DMS153 (cell line): ENCODE measurements around the gene C7orf57.

Experiments
- DNase-seq: peaks from one replicate; lab custom pipeline; 2025; lab: John Stamatoyannopoulos, UW

The C7orf57 gene

DNA sequence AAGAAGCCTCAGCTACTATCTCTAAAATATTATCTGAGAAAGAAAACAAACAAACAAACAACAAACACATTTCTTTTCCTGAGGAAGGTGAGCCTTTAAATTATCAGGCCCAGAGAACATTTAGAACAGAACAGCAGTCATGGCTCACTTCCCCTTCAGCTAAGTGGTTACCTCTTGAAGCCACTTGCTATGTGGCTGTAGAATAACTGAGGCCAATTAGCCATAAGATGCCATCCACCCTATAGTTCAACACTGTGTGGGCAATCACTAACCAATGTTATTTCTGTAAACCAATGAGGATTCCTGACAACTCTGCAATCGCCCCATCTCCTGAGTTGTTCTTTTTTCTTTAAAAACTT is 50.1 kb downstream of the C7orf57 start:
- DNase-seq = no peak

DNA sequence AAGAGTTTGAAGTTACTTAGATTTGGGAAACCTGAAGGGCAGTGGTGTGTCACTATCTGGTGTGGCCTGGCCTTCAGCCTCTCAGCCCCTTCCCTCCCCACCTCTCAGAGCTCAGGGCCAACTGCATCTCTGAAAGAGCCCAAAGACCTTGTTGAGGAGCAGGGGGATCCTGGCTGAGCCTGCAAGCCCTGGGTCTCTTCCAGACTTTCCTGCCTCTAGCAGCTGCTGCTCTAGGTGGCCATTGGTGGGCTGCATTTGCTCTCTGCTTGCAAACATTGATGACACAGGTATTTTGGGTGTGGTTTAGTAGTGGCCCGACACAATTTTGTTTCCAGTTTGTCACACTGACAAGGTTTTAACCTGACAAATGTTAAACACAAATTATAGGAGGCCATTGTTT is 50.6 kb downstream of the C7orf57 start:
- DNase-seq = no peak

DNA sequence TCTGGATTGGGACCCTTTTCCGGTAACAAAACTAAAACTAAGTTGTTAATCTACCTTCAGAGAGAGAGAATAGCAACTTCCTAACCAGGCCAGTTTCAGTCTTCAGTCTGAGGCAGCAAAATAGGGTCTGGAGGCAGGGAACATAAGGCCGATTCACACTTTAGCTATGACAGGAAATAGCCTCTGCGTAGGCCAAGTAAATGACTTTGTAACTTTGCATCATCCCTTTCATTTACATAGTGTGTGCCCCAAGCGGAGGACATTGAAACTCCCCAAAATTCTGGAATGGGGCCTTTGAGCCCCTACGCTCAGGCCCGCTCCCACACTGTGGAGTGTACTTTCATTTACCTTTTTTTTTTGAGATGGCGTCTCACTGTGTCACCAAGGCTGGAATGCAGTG is 52.0 kb downstream of the C7orf57 start:
- no peak for DNase-seq

DNA sequence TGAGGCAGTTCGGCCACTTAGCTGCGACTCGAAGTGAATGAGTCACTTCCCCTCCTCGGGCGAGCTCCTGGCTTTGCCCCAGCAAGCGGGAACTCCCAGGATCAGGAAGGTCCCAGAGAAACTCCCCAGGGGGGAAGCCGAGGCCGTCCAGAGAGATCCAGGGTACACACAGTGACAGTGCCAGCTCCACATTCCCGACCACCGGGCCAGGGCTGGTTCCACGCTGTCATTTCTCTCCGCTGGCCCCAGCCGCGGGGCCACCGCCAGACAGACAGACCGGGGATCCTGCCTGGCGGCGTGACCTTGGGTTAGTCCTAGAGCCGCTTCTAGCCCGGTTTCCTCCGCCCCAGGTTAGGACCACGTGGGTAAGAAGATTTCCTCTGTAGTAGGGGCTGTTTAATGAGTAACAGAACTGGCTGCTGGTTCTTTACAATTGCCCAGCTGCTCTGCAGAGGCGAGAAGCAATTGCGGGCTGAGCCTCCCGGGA is 53.3 kb downstream of the C7orf57 start:
- DNase-seq = peak; percentile 45

DNA sequence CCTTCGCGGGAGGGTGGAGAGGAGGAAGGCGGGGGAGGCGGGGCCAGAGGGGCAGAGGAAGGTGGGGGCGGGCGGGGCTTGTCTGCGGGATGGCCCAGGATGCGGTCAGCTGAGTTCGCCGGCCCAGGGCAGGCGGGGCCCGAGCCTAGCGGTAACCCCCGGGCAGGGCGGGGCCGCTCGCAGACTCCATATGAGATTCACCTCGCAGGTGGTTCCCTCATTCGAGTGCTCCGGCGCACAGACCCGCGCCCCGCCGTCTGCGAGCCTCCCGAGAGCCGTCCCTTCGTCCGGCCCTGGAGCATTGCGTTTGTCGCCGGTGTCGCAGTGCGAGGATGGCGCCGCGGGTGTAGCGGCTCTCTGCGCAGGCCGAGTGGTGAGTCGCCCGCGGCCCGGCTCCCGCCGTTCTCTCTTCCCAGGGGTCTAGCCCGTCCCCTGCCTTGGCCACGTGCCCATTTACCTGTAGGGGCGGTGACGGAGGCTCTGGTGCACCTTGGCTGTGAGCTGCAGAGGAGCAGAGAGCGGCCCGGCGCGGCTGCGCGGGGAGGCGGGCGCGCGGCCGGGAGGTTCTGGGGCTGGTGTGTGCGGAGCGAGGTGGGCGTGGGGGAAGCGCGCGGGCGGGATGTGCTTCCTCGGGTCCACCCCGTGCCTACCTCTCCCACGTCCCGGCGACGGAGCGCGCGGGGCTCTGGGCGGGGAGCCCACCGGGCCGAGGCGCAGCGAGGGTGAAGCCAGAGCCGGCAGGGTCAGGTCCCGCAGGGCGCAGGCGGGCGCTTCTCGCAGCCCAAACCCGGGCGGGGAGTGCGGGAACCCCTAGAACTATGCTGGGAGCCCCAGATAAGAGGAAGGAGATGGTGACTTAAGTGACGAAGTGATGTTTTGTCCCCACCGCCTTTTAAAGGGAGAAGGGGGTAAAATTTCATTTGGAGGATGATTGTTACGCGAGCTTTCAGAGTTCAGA is 54.0 kb downstream of the C7orf57 start, which contains the start of gene UPP1:
TSS of gene UPP1 (plus strand) at position 220 of the 958 bp plus-strand sequence. CDS start 5,519 bp downstream, outside the sequence.
- peak; percentile 52 for DNase-seq

DNA sequence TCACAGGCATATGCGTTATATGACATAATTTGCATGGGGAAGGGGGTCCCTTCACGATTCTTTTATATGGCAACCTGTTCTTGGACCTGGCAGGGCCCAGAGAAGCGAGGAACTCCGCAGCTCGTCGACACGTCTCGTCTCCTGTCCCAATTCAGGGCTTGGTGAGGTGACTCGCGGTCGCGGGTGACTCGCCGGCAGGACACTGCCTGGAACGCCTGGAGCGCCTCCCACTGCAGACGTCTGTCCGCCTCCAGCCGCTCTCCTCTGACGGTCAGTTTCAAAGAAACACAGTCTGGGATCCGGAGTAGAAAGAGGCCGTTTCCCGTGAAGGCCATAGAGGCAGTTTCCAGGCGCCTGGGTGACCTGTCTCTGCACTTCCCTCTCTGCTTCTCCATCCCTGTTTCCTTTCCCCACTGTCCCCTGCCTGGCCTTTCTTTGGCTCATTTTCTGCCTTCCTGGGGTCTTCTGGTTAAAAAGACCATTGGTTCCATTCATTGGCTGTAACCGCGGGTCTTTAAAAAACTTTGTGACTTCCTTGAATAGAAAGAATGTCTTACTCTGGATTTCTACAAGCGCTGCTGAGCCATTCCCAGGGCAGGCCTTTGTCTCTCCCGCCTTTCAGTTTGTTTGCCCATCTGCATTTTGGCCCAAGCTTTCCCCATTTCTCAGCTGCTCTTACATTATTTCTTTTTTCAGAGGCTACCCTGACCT is 54.9 kb downstream of the C7orf57 start:
- no peak for DNase-seq

DNA sequence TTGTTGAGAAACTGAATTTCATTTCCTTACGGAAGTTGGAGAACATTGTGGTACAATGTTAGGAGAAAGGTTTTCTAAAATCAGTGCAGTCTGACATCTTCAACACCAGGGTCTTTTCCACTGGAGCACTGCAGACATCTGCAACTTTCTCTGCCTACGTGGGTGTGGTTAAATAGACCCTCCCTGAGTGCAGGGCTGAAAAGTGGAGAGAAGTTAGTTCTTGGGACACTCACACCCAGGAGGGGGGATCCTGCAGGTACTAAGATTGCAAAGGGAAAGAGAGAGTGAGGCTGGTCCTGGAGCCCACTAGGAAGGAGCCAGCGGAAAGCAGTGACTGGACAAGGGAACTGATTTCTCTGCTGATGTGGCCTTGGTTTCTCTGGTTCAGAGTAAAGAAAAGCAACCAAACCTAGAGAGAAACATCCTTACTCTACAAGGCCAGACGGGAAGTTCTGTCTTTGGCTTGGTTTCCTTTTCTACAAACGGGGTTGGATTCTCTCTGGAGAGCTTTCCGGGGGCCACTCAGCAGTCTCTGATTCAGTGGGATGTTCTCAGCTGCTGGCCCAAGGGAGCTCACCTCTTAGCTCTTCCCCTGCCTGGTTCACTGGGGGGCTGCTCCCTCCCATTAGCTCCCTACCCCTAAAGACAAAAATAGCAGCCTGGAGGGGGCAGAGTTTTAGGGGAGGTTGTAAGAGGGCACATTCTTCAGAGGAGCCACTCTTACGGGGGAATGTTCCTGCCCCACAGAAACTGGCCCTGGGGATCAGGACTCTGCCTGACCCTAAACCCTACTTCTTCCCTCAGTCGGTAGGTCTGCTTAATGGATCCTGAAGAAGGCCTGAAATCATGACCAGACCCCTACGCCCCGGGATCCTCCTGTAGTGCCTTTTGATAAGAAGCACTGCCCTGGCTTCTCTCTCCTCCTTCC is 56.4 kb downstream of the C7orf57 start:
- DNase-seq = no peak

DNA sequence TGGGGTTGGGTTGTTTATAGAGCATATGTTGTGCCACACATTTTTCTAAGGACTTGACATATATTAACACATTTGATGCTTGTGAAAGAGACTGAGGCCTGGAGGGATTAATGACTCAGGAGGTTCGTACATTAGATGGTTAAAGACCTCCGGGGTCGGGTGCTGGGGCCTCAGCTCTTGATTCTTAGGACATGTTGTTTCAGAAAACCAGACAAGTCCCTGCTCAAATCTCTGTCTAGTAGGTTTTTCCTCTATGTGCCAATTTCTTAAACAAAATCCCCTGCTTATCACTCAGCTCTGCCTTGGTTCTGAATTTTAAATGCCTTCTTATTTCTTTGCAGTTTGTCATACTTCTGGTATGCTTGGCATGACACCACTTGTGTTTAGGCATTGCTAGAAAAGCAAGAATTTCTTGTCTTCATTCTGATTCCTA is 59.5 kb downstream of the C7orf57 start:
- DNase-seq = no peak

DNA sequence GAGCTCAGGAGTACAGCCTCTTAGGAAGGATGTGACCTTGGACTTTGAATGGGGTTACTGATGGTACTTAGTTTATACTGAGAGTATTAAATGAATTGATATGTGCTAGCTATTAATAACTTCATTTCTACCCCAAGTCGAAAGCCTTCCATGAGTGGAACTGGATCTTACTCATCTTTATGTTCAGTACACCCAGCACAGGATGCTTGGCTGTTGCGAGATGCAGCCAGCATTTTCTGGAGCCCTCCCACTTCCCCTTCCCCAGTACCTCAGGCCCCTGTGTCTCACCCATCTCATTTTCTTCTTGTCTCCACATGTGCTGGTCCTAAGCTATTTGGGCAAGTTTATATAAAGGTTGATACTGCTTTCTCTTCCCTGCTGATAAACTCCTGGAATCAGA is 60.9 kb downstream of the C7orf57 start:
- no peak for DNase-seq

DNA sequence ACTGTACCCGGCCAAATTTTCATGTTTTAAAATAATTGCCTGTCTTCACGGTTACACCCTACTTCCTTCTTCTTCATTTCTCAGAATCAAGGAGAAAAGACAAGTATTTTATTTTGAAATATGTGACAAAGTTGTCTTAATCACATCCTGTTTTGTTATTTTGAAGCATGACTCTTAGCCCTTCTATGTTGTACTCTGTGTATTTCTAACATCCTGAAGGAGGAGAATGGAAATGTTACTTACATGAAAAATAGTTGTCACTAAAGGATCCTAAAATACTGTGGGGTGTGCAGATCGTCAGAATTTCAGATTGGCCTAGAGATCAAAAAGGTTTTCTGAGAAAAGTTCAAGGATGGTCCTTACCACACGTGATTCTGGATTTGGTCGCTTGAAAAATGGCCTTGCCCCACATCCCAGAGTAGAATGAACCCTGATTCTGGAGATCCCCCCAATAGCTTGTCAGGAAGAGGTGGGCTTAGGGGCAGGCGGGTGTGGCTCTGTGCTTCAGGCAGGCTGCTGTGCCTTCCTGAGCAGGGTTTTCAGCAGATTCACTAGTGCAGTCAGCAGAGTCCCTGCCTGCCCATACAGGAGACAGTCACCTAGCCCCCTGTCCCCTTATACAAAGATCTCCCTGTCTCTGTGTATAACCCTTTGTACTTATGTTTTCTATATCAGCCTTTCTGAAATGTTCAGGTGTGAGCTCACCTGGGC is 62.3 kb downstream of the C7orf57 start:
- no peak for DNase-seq

DNA sequence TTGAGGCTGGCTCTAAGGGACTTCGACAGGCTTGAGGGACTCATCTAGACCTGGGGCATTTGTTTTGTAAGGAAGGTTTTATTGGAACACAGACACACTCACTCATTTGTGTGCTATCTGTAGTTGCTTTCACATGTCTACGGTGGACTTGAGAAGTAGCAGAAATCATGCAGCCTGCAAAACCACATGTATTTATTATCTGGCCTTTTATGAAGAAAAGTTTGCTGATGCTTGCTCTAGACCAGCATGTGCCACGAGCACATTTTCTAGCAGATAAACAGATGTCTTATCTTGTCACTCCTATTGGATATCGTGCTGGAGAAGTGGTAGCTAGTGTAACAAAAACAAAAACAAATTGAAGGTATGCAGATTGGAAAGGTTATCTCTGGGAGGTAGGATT is 63.5 kb downstream of the C7orf57 start:
- no peak for DNase-seq

DNA sequence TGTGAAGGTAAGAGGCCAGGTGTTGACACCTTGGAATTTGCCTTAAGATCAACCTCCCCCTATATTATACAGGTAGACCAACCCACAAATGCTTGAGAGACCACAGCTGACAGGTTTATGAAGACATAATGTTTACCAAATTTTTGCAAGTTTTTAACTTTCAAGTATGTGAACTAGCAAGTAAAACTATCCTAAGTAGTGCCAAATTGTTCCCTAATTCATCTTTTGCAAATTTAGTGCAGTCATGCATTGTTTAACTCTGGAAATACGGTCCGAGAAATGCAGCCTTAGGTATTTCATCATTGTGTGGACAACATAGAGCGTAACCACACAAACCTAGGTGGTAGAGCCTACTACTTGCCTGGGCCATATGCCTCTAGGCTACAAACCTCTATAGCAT is 64.4 kb downstream of the C7orf57 start:
- DNase-seq = no peak

DNA sequence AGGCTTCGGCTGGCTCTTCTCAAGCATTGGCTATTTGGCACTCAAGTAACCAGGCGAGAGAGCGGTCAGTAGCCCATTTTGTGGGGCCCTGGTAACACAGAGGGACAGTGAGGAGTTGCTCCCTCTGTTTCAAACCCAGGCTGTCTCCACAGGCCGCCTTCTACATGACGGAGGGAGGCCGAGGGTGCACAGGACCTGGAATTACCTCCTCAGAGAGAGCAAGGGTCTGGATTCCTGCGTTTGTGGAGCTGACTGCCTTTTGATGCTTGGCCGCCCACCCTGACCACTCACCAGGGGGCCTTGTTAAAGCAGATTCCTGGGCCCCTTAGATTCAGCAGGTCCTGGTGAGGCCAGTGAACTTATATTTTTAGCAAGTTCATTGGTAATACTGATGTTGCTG is 66.0 kb downstream of the C7orf57 start:
- DNase-seq = no peak

DNA sequence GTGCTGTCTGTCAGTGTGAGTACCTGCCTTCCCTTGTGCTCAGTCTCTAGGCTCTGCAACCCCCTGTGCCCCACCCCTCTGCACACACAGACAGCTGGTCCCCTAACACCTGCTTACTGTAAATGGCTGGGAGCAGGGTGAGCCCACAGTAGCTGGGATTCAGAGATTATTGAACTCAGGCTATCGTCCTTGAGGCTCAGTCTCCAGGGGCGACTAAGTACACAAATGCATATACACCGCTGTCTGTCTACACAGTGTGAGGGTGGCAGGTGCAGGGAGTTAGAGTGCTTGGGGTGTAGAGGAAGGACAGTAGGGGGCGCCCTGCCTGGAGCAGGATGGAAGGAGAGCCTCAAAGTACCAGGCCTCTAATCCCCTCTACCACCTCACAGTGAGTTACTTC is 66.6 kb downstream of the C7orf57 start:
- DNase-seq = peak; percentile 8

DNA sequence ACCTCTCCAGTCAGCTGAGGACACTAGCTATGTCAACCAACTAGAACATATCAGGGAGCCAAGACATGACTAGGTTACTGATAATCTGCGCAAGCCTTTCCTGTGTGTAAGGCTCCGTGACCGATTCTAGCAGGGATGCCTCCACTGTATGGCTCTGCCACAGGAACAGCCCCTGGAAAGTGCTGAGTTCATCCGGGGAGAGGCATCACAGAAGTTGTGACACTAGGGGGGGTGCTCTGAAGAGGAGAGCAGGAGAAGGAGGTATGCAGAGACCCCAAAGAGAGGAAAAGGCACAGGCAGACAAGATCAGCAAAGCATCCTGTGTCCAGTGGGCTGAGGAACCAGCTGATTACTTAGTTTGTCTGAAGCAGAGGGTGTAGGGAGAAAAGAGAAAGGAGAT is 67.2 kb downstream of the C7orf57 start:
- no peak for DNase-seq

DNA sequence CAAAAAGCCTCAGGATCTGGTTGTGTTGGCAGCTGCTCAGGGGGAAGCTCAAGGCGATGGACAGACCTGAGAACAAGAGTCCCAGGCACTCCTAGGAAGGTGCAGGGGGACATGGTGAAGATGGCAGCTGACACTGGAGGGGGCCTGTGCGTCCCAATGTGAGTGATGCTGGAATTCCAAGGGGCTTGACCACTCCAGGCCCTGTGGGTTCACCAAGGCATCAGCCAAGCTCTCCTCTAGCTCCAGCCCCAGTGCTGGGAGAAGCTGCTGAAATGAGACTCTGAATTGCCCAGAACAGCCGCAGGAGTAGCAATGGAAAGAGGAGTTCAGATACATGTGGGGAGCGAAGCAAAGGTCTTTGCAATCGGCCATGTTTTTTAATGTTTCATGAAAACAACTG is 69.7 kb downstream of the C7orf57 start:
- DNase-seq = no peak

DNA sequence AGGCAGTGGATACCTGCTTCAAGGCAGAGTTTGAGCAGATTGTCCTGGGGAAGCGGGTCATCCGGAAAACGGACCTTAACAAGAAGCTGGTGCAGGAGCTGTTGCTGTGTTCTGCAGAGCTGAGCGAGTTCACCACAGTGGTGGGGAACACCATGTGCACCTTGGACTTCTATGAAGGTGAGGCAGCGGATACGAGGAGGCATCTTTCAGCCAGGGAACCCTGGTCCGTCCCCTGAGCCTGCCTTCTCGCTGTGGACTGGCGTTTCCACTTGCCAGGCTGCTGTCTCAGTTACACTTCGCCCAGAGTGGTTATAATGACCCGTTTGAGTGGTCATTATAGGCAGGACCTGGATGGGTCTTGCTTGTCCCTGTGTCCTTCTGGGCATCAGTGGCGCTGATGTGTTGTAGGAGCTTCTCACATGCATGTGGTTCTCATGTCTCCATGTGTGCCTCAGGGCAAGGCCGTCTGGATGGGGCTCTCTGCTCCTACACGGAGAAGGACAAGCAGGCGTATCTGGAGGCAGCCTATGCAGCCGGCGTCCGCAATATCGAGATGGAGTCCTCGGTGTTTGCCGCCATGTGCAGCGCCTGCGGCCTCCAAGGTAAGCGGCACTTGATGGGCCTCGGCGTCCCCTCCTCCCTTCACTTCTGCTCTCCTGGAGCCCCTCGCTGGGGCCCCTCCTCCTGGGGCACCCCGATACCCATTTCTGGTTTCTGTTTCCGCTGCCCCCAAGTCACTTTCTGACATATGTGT is 71.7 kb downstream of the C7orf57 start:
- no peak for DNase-seq

DNA sequence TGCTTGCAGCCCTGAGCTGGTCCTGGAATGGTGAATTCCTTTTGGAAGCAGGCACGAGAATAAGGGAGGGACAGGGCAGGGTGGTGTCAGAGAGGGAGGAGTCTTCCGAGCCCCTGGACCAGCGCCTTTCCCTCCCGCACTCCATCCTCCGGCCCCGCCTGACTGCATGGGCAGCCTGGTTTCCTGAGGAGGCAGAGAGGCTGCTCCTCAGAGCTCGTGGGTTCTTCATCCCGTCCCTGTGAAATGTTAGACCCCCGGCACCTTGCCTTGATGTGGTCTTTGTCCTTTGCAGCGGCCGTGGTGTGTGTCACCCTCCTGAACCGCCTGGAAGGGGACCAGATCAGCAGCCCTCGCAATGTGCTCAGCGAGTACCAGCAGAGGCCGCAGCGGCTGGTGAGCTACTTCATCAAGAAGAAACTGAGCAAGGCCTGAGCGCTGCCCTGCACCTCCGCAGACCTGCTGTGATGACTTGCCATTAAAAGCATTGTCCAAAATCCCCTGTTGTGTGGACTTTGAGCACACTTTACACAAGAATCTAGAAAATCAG is 72.7 kb downstream of the C7orf57 start:
- DNase-seq = no peak

DNA sequence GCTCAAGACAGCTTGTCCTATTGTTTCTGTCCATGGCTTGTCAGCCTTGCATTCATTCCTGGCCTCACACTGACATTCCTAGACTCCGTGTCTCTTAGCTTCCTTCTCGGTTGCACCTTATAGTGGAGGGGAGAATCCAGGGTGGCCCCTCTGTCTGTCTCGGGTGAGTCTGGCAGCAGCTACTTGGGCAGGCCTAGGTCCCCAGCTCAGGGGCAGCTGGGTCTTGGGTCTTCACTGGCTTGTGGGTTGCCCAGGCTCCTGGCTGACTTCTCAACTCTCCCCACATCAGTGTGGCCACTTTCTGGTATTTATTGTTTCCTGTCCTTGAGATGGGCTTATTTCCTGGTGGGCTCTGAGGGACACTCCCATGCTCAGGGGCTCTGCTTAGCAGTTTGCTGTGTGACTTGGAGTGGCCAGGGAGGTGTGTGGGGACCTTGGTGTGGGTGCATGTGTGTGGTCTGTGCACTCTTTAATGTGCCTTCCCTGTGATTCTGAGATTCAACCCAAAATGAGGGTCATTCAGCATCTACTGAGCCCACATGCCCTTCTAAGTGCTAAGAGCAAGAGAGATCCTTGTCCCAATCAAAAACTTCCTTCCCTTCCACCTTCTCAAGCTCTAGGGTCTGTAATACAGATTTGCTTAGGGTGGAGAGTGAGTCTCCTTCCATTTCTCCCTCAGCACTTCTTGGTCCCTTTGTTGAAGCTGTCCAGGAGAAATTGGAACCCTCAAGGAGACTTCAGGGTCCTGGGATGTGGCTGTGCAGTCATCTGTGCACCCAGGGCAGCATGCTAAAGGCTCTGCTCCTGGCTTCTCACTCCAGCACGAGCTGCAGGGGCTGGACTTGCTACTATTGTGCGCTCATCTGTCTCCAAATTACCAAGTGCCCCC is 73.9 kb downstream of the C7orf57 start:
- no peak for DNase-seq
